HG03135 (cell line): ENCODE measurements around the gene RGS2.

ENCODE experiments used
- ATAC-seq: cut with Tn5 transposase; IDR thresholded peaks from one replicate; pipeline ENCODE4 v1.9.1; 2021; ENCODE audit warnings: mild to moderate bottlenecking, moderate library complexity; ENCODE audit not compliant: unreplicated experiment

Gene RGS2

GRCh38 chr1:192794768-192795035 lies 14.1 kb upstream of the RGS2 start:
- no peak for ATAC-seq

- no peak for ATAC-seq
Measured at GRCh38 chr1:192795916-192796618, 12.8 kb upstream of the RGS2 start.

GRCh38 chr1:192797143-192797542 lies 11.7 kb upstream of the RGS2 start:
- ATAC-seq = no peak

- no peak for ATAC-seq
Measured at GRCh38 chr1:192797891-192798290, 10.9 kb upstream of the RGS2 start.

- no peak for ATAC-seq
Measured at GRCh38 chr1:192801451-192801850, 7.4 kb upstream of the RGS2 start.

- ATAC-seq = no peak
Measured at GRCh38 chr1:192802406-192802805, 6.4 kb upstream of the RGS2 start.

- ATAC-seq = no peak
Measured at GRCh38 chr1:192803501-192803900, 5.3 kb upstream of the RGS2 start.

- ATAC-seq = peak; percentile 35
Measured at GRCh38 chr1:192805832-192806323, 3.0 kb upstream of the RGS2 start.

GRCh38 chr1:192807211-192808162 lies 1.4 kb upstream of the RGS2 start:
- ATAC-seq = peak; percentile 38

- no peak for ATAC-seq
Measured at GRCh38 chr1:192808163-192808517, 699 bp upstream of the RGS2 start.

GRCh38 chr1:192809307-192810252 lies 741 bp downstream of the RGS2 start:
- ATAC-seq = no peak

GRCh38 chr1:192810253-192810880 lies 1.5 kb downstream of the RGS2 start:
- ATAC-seq = no peak

GRCh38 chr1:192811006-192811405 lies 2.2 kb downstream of the RGS2 start:
- no peak for ATAC-seq

GRCh38 chr1:192811594-192812239 lies 2.9 kb downstream of the RGS2 start:
- ATAC-seq = no peak

- no peak for ATAC-seq
Measured at GRCh38 chr1:192812420-192813209, 3.8 kb downstream of the RGS2 start.

- ATAC-seq = no peak
Measured at GRCh38 chr1:192814805-192815204, 6.0 kb downstream of the RGS2 start.

- no peak for ATAC-seq
Measured at GRCh38 chr1:192817246-192817645, 8.4 kb downstream of the RGS2 start.

GRCh38 chr1:192821296-192821695 lies 12.5 kb downstream of the RGS2 start:
- ATAC-seq = no peak

GRCh38 chr1:192824511-192824910 lies 15.7 kb downstream of the RGS2 start:
- ATAC-seq = no peak
